Measurements from ENCODE around the gene LKAAEAR1. TPM values are rescaled to one million over a fixed set of nuclear protein-coding genes. Genes with fewer than 3 reads are reported as not detected.

The LKAAEAR1 gene
- total and polyA plus RNA-seq, 2 of the 13 experiments (the other 11 are each of a cell fraction or from before 2014, with no cell fraction given): not detected

- TF ChIP-seq ZNF513 (CRISPR knock-in tag; conservative IDR thresholded peaks at IDR 0.05) (peak; percentile 93; the same call in 1 of the 2 replicates), ZNF512B (CRISPR knock-in tag; IDR thresholded peaks at IDR 0.05; ENCODE audit: borderline replicate concordance) (0 out of 2 replicates have a peak, but pooled peaks have one; percentile 21), SMARCC2 (IDR thresholded peaks at IDR 0.05) (no peak), ZNF354B (CRISPR knock-in tag; IDR thresholded peaks at IDR 0.05) (no peak), MAFK (conservative IDR thresholded peaks at IDR 0.05 in 1 of 2, IDR thresholded peaks at IDR 0.05 in 1 of 2; ENCODE audit: low read length in 2 of 2) (no peak), ZBTB7B (CRISPR knock-in tag; IDR thresholded peaks at IDR 0.05) (peak; percentile 97), ZNF777 (CRISPR knock-in tag; IDR thresholded peaks at IDR 0.05) (peak; percentile 63), PAWR (CRISPR knock-in tag; IDR thresholded peaks at IDR 0.05; ENCODE audit: borderline replicate concordance) (no peak), RELA (CRISPR knock-in tag; IDR thresholded peaks at IDR 0.05) (peak; percentile 43; the same call in 1 of the 2 replicates), DNMT3B (CRISPR knock-in tag; conservative IDR thresholded peaks at IDR 0.05) (0 out of 2 replicates have a peak, but pooled peaks have one; percentile 24), ZNF746 (CRISPR knock-in tag; IDR thresholded peaks at IDR 0.05) (no peak), ZNF224 (CRISPR knock-in tag; IDR thresholded peaks at IDR 0.05) (peak; percentile 28; the same call in 1 of the 2 replicates), ZNF343 (CRISPR knock-in tag; IDR thresholded peaks at IDR 0.05) (peak; percentile 89), FOXA3 (CRISPR knock-in tag; IDR thresholded peaks at IDR 0.05) (peak; percentile 54), HOMEZ (CRISPR knock-in tag; IDR thresholded peaks at IDR 0.05; ENCODE audit: low read depth) (peak; percentile 46; the same call in 1 of the 2 replicates), MED1 (CRISPR knock-in tag; IDR thresholded peaks at IDR 0.05) (peak; percentile 69), HNF4A (CRISPR knock-in tag; IDR thresholded peaks at IDR 0.05) (peak; percentile 55; the same call in 1 of the 2 replicates), ZNF44 (CRISPR knock-in tag; IDR thresholded peaks at IDR 0.05) (no peak), PITX1 (CRISPR knock-in tag; IDR thresholded peaks at IDR 0.05) (peak; percentile 47; the same call in 1 of the 2 replicates), KAT8 (CRISPR knock-in tag; IDR thresholded peaks at IDR 0.05) (peak; percentile 68; the same call in 1 of the 2 replicates)
- TF ChIP-seq, protein P1, sequence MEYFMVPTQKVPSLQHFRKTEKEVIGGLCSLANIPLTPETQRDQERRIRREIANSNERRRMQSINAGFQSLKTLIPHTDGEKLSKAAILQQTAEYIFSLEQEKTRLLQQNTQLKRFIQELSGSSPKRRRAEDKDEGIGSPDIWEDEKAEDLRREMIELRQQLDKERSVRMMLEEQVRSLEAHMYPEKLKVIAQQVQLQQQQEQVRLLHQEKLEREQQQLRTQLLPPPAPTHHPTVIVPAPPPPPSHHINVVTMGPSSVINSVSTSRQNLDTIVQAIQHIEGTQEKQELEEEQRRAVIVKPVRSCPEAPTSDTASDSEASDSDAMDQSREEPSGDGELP (IDR thresholded peaks at IDR 0.05; ENCODE audit: borderline replicate concordance, low read depth): peak; percentile 87
- TF ChIP-seq, protein P2, sequence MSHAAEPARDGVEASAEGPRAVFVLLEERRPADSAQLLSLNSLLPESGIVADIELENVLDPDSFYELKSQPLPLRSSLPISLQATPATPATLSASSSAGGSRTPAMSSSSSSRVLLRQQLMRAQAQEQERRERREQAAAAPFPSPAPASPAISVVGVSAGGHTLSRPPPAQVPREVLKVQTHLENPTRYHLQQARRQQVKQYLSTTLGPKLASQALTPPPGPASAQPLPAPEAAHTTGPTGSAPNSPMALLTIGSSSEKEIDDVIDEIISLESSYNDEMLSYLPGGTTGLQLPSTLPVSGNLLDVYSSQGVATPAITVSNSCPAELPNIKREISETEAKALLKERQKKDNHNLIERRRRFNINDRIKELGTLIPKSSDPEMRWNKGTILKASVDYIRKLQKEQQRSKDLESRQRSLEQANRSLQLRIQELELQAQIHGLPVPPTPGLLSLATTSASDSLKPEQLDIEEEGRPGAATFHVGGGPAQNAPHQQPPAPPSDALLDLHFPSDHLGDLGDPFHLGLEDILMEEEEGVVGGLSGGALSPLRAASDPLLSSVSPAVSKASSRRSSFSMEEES (CRISPR knock-in tag; IDR thresholded peaks at IDR 0.05): peak; percentile 68
Measured at GRCh38 chr20:64057628-64058498, 26.3 kb downstream of the LKAAEAR1 start (continued).

Data from HepG2 (cell line).